Stimulated activated CD8-positive, alpha-beta memory T cell treated with anti-CD3 and anti-CD28 coated beads, Interleukin-15, amount 100 ng/mL, for 24 hours (primary cell): Measurements from ENCODE around the gene WASHC2A.
"Not testable (repeated sequence)": the region's sequence is repeated elsewhere in the genome, so short reads cannot be mapped to it uniquely, and the experiment has no call there.

Experiments
- DNase-seq: peaks from one replicate; pipeline ENCODE4 v3.0.0-alpha.2; 2020; ENCODE audit warnings: low read depth

The WASHC2A gene

DNA sequence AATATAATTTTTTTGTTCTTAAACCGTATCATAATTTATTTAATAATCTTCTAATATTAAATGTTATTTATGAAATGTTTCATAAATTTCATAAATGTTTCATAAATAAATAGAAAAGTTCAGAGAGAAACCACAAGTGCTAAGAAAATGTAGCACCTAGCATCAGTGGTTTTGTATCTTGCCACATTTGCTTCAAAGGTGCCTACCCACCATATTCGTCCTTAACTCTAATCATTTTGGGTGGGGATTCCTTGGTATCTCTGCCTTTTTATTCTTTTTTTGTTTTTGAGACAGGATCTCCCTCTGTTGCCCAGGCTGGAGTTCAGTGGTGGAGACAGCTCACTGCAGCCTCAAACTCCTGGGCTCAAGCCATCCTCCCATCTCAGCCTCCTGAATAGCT, 7.4 kb downstream of the WASHC2A start:
- not testable (repeated sequence) for DNase-seq

DNA sequence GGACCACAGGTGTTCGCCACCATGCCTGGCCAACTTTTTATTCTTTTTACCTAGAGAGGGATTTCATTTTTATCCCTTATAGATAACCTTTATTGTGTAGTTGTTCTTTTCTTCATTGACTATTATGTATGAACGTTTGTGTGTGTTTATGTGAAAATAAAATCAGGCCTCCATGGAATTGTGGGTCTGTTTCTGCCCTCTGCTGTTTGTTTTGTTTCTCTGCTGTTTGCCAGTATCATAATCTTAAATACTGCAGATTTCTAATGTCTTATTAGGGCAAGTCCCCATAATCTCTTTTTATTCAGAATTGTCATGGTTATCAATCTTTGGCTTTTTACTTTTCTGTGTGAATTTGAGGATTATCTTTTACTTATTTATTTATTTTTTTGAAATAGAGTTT, 7.8 kb downstream of the WASHC2A start:
- not testable (repeated sequence) for DNase-seq

DNA sequence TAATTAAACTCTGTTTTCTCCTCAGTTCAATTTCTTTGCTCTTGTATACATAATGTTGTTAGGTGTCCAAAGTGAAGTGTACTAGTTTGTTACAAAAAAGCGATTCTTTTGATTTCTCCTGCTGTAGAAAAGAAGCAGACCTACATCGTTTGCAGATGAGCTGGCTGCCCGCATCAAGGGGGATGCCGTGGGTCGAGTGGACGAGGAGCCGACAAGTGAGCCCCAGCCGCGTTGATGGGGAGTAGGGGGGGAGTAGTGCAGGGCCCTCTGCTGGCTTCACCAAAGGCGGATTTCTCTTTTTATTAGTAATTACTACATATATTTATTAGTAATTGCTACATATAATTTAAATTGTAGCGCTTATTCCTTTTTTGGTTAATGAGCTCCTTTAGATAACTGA, 23.6 kb downstream of the WASHC2A start:
- DNase-seq: not testable (repeated sequence)

DNA sequence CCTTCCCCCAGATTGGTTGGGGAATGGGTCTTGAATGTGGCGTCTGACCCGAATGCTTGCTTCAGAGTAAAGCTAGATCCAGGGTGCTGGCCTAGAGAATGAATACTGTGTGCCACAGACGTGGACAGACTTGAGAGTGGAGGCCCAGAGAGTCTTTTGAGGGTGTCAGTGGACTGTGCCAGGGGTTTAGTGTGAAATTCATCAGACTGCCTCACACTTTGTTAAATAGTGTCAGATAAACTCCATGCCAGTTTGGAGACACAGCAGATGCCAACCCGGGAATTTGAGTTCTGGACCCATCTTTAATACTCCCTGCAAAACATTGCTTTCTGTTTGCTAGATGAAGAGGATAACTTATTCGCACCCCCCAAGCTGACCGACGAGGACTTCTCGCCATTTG, 25.2 kb downstream of the WASHC2A start:
- not testable (repeated sequence) for DNase-seq

DNA sequence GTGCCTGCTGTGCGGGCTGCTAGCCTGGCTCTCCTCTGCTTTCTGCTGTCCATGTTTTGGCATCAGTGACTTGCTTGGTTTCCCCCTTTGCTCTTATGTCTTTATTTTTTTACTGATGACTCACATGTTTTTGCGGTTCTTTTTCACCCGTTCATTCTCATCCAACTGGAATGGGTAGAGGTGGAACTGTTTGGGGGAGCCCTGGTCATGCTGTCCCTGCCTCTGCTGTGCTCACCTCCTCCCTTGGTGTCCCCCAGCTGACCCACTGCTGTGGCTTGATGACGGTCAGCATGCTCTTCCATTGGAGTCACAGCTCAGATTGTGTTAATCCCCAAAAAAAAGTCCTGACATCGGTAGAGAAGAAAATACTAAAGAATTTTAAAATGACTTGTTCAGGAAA, 26.9 kb downstream of the WASHC2A start:
- not testable (repeated sequence) for DNase-seq

DNA sequence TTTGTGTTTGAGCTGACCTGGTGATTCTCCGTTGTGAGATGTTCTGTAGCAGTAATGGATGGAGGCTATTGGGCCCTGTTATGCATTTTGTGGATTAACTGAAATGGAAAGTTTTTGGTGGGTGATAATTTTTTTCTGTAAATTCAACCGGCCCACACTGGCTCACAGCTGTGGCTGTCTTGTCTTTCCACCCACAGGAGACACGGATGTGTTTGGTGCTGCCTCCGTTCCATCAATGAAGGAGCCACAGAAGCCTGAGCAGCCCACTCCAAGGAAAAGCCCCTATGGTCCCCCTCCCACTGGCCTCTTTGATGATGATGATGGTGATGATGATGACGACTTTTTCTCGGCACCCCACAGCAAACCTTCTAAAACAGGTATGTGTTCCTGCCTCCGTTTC, 27.6 kb downstream of the WASHC2A start:
- DNase-seq: not testable (repeated sequence)

DNA sequence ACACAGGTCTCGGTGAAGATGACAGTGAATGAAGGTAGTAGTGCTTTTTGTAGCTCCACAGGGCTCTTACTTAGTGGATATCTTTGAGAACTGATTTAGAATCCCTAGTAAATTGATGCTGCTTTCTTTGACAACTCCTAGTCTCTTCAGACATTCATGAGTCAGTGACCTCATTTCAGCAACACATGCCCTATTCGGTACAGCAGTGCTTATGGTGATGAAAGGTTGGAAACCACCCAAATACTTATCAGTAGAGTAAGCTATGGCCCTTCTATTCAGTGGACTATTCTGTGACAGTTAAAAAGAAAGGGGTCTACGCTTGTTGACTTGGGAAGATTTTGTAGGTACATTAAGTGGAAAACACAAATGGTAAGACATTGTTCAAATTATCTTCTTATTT, 29.0 kb downstream of the WASHC2A start:
- DNase-seq: not testable (repeated sequence)

DNA sequence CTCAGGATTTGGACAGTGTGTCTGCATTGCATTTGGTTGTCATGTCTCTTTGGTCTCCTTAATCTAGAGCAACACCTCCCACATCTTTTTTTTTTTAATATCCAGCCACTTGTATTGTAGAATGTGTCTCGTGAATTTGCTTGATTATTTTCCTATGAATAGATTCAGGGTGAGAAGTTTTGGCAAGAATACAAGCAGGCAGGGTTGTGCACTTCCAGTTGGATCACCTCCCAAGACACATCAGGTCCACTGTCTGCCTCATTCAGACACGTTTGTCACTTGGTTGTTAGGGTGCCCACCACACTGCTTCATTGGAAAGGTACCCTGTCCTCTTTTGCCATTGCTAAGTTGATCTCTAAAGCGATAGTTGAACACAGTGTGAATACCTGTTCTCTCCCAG, 30.9 kb downstream of the WASHC2A start:
- not testable (repeated sequence) for DNase-seq

DNA sequence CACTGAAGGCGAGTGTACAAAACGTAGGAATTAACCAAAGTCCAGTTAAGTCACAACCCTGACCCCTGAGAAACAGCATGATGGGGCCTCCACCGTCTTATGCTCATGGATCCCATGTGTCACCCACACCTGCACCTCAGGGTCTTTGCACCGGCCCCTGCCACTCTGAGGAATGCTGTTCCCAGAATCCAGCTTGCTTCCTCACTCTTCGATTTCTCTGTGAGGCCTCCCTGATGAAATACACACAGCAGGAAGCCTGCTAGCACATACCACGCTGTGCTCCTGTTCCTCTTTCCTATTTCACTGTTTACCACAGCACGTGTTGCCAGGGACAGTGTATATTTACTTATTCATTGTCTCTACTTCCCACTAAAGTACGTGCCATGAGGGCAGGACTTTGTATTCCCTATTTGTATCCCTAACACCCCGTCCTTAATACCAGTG, 33.4 kb downstream of the WASHC2A start:
- not testable (repeated sequence) for DNase-seq

DNA sequence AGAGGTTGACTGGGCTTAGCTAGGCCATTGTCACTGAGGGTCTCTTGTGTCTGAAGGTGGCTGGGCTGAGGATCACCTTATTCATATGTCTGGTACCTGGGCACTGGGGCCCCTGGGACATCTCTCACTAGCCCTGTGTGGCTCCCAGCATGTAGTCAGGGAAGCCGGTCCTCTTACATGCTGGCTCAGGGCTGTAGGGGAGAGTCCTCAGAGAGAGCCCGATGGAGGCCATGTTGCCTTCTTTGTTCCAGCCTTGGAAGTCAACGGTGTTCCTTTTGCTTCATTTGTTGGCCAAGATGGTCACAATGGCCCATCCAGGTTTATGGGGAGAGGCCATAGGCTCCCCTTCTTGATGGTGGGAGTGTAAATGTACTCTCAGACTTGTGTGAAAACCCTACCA, 34.0 kb downstream of the WASHC2A start:
- DNase-seq: not testable (repeated sequence)

DNA sequence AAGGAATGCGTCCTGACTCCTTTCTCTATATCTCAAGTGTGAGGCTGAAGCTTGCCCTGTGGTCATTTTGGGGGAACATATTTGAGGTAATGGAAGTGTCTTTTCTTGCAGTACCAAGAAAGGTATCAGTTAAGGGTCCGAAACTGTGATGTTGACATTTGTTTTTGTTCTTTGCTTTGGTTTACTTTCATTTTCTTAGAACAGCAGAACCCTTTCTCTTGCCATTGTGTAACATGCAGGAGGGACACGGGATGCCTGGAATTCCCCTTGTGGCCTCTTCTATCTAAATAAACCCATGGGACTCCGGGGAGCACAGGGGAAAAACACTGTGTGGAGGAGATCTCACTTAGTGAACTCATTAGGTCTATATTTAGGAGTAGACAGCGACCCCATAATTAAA, 34.5 kb downstream of the WASHC2A start:
- not testable (repeated sequence) for DNase-seq

DNA sequence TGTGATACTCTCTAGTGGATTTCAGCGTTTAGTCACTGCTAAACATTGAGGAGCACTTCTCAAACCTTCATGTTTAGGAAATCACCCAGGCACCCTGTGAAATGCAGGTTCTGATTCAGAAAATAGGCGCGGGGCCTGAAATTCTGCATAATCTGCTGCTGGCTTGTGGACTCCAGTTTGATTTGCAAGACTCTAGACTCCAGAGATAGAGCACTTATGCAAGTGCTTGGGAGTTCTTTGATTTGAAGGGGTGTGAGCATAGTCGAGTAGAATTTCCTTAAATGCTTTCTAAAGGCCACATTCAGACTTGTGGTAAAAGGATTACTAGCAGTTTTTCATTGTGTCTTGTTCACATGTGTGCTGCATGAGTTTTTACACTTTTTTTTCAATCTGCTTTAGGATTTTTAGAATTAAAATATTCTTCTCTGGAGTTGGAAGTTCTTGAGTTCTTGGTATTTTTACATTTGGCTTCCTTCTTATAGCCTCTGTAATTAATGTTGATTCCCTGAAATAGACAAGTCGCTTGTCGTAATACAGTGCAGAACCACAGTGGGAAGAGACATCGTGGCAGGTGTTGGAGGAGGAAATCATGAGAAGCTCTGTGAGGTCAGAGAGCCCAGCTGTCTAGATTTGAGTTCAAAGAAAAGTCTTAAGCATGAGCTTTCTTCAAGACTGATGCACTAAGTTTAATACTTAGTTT, 41.4 kb downstream of the WASHC2A start:
- DNase-seq: not testable (repeated sequence)

DNA sequence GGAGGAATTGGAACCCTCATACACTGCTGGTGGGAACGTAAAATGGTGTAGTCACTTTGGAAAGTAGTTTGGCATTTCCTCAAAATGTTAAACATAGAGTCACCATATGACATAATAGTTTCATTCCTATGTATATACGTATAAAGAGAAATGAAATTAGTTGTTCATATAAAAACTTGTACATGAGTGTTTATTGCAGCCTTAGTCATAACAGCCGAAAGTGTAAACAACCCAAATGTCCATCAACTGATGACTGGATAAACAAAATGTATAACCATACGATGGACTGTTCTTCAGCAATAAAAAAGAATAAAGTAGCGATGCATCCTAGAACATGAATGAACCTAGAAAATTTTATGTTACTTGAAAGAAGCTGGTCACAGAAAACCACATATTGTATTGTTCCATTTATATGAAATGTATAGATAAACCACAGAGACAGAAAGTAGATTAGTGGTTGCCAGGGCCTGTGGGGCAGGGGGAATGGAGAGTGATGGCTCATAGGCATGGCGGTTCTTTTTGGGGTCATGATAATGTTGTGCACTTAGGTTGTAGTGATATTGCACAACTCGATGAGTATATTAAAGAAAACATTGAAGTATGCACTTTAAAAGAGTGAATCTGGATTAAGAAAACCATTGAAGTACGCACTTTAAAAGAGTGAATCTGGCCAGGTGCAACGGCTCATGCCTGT, 44.8 kb downstream of the WASHC2A start:
- not testable (repeated sequence) for DNase-seq

DNA sequence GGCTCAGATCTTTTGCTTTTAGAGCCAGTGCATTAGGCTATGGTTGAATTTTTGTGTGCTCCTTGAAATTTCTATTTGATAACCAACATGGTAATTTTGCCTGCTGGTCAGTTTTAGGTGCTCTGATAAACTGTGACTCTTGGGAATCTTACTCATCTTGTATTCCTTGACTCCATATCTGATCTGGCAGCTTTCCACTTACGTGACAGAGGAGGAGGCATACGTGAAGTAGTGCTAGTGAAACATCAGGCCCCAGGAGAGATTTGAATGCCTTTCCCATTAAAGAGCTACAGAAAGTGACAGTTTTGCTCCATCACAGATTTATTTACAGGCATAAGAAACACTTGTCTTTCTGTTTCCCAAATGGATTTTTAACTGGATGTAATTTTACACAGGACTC, 59.0 kb downstream of the WASHC2A start:
- not testable (repeated sequence) for DNase-seq

DNA sequence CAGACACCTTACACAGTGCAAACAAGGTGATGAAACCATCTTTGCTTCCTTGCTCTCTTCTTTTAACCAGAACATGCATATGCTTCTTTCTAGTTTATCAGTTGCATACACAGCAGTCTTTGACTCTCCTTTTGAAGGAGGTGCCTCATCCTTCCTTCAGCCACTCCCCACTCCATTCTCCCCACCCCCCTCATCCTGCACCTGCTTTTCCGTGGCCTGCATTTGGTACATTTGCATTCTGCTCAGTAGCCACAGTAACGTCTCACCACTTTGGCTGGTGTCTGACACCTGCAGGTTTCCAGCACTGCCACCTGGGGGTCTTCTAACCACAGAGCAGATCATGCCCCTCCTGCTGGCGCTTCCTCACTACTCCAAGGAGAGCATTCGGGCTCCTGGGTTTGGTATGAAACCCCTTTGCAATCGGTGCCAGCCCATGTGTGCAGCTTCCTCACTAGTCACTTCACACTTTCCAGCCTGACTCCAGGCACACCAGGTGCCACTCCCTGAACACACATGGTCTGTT, 60.1 kb downstream of the WASHC2A start:
- not testable (repeated sequence) for DNase-seq

DNA sequence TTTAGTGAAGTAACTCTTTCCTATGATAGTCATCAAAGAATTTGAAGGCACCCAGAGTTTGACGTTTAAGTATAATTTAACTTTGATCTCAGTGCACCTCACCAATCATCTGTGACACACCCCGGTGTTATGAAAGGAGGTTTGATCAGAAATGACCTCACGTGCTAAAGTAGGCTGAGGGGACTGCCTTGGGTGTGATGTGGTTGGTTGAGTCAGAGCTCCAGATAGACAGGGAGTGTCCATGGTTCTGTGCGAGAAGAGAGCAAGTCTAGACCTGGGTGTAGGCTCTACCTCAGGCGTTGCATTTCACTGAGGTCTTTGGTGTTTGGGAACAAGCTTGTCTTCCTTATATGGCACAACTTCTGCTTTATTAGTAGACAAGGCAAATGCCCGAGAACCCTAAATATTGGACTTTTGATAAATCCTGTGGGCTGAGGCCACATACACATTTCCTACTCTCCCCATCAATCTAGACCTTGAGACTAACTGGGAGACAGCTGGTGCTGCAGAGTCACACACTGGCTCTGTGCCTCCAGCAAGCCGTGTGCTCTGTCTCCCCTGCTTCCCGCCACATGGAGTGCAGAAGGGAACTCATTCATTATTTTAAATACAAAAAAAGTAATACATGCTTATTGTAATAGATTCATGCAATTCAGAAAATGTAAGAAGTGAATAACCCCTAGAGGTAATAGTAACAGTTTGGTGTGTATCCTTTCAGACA, 63.7 kb downstream of the WASHC2A start:
- not testable (repeated sequence) for DNase-seq

DNA sequence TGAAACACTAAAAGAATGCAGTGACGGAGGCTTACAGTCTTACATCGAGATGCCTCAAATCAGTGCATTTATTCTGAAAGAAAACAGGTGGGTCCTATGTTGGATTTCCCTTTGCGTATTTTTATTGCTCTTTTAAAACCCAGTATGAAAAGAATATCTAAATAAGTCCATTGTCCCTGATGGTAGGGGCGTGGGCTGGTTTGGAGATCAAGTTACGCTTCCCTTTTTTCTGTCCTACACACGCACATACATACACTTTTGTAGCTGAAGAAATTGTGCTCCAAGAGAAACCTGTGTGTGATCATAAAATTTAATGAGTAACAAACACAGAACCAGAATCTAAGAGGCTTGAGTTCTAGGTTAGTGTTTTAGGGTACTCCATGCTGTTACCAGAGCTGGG, 64.6 kb downstream of the WASHC2A start:
- DNase-seq: not testable (repeated sequence)

DNA sequence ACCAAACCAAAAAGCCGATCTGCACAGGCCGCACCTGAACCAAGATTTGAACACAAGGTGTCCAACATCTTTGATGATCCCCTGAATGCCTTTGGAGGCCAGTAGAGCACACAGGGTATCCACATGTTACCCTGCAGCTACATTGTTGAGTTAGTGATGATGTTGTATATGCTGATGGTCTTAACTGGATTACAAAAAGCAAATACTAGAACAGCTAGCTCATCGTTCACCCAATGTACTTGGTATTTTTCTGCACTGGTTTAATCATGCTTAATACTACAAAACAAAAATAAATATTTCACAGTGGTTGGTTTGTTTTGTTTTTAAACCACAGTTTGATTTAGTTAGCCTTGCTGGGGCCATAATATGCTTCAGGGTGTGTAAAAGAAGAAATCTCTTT, 65.1 kb downstream of the WASHC2A start:
- not testable (repeated sequence) for DNase-seq

DNA sequence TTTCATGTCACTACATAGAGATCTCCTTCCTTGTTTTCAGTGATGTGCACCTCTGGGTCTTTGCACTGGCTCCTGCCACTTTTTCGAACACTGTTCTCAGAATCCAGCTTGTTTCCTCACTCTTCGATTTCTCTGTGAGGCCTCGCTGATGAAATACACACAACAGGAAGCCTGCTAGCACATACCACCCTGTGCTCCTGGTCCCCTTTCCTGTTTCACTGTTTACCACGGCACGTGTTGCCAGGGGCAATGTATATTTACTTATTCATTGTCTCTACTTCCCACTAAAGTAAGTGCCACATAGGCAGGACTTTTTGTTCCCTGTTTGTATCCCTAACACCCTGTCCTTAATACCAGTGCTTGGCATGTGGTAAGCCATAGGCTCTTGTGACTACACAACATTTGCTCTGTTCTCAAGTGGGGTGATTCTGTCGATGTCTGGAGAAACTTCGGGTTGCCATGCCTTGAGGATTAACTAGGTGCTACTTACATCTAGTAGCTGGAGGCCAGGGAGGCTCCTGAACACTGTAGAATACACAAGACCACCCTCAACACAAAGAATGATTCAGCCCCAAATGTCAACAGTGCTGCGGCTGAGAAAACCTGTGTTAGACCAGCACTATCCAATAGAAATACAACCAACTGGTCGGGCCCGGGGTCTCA, 75.9 kb downstream of the WASHC2A start:
- not testable (repeated sequence) for DNase-seq

DNA sequence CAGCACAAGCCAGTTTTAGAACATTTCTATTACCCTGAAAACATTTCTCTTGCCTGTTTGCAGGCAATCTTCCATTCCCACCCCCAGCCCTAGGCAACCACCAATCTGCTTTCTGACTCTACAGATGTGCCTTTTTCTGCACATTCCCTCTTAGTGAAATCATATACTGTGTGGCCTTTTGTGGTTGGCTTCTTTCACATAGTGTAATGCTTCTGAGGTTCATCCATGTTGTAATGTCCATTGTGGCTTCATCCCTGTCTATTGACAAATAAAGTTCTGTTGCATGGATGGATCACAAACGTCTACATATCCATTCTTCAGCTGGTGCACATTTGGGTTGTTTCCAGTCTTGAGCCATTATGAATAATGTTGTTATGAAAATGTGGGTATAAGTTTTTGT, 77.8 kb downstream of the WASHC2A start:
- not testable (repeated sequence) for DNase-seq

DNA sequence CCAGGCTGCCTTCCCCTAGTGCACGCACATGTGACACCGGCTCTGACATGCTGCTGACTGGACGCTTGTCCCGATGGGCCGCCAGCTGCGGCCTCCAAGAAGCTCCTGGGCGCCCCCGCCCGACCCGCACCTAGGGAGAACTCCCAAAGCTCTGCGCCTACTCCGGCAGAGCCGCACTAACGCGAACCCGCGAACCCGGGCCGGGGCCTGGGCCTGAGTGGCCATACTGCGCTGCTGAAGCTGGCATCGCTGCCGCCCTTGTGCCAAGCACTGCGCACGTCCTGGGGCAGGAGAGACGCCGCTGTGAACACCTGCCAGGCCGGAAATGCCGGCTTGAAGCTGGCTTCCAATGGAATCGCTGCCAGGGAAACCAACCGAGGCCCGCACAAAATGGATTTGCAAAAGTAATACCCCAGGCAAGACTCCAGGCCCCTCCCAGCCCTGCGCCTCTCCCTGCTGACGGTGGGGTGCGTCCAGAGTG, 85.1 kb downstream of the WASHC2A start:
- no peak for DNase-seq

DNA sequence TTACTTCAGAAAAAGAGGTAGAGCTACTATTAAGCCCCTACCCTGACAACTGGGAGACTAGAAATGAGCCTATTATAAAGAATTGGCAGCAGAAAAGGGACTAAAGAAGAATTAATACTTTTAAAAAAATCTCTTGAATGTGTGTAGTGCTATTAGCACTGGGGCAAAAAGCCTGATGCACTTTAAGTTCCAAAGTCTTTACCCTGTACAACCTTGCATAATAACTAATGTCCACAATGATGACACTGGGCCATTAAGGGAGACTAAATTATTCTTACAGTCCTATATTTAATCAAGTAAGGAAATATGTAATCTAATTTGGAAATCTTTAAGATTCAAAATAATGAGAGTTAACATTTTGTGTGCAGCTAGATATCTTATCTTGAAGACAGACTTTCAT, 90.1 kb downstream of the WASHC2A start:
- DNase-seq: not testable (repeated sequence)
